HEK293T (cell line): ENCODE results near the gene ME3.

Experiments
- CTCF ChIA-PET: fragments of 350-600 bp; formaldehyde crosslinking; extraction: SDS; loops from one replicate; lab custom pipeline; 2021; ENCODE audit warnings: antibody characterized with exemption, inconsistent platforms; lab: Yijun Ruan, JAX
- POLR2A ChIA-PET: fragments of 350-600 bp; formaldehyde crosslinking; extraction: SDS; loops from one replicate; lab custom pipeline; 2020; ENCODE audit warnings: antibody characterized with exemption, inconsistent platforms; lab: Yijun Ruan, JAX
- DNase-seq: peaks from one replicate; pipeline ENCODE4 v3.0.0; 2012; ENCODE audit warnings: mixed read lengths; ENCODE audit errors: extremely low spot score
- ARNT ChIP-seq: fragments of 450-650 bp; IDR thresholded peaks from 2 replicates; pipeline ENCODE4 v1.6.1; 2017; ENCODE audit warnings: mild to moderate bottlenecking
- BHLHE40 ChIP-seq: fragments of 450-650 bp; IDR thresholded peaks from 2 replicates; pipeline ENCODE4 v1.6.1; 2016; ENCODE audit warnings: mild to moderate bottlenecking, moderate library complexity, borderline replicate concordance
- CTBP1 ChIP-seq: fragments of 450-650 bp; IDR thresholded peaks from 2 replicates; pipeline ENCODE4 v1.6.1; 2016; ENCODE audit warnings: borderline replicate concordance
- ELF4 ChIP-seq: fragments of 450-650 bp; IDR thresholded peaks from 2 replicates; pipeline ENCODE4 v1.6.1; 2017; ENCODE audit warnings: antibody characterized with exemption
- FOXA1 ChIP-seq: fragments of 450-650 bp; IDR thresholded peaks from 2 replicates; pipeline ENCODE4 v1.6.1; 2016; ENCODE audit warnings: mild to moderate bottlenecking
- FOXK2 ChIP-seq: fragments of 450-650 bp; IDR thresholded peaks from 2 replicates; pipeline ENCODE4 v1.6.1; 2016; ENCODE audit warnings: mild to moderate bottlenecking
- FOXM1 ChIP-seq: fragments of 450-650 bp; IDR thresholded peaks from 2 replicates; pipeline ENCODE4 v1.6.1; 2017; ENCODE audit warnings: mild to moderate bottlenecking, borderline replicate concordance
- HDGF ChIP-seq: fragments of 450-650 bp; IDR thresholded peaks from 2 replicates; pipeline ENCODE4 v1.6.1; 2017; ENCODE audit warnings: antibody characterized with exemption, borderline replicate concordance
- L3MBTL2 ChIP-seq: fragments of 450-650 bp; conservative IDR thresholded peaks from 2 replicates; pipeline ENCODE4 v1.6.1; 2016; ENCODE audit warnings: mild to moderate bottlenecking
- LEF1 ChIP-seq: fragments of 450-650 bp; IDR thresholded peaks from 2 replicates; pipeline ENCODE4 v1.6.1; 2017; ENCODE audit warnings: mild to moderate bottlenecking, borderline replicate concordance
- NFRKB ChIP-seq: fragments of 450-650 bp; IDR thresholded peaks from 2 replicates; pipeline ENCODE4 v1.6.1; 2016; ENCODE audit warnings: mild to moderate bottlenecking, moderate library complexity
- PKNOX1 ChIP-seq: fragments of 450-650 bp; IDR thresholded peaks from 2 replicates; pipeline ENCODE4 v1.6.1; 2016
- SP1 ChIP-seq: fragments of 450-650 bp; IDR thresholded peaks from 2 replicates; pipeline ENCODE4 v1.6.1; 2017
- SUZ12 ChIP-seq: fragments of 450-650 bp; IDR thresholded peaks from 2 replicates; pipeline ENCODE4 v1.6.1; 2016; ENCODE audit warnings: mild to moderate bottlenecking
- TARDBP ChIP-seq: fragments of 450-650 bp; IDR thresholded peaks from 2 replicates; pipeline ENCODE4 v1.6.1; 2016
- ZNF384 ChIP-seq: fragments of 450-650 bp; IDR thresholded peaks from 2 replicates; pipeline ENCODE4 v1.6.1; 2016

ME3 gene

GRCh38 chr11:86706338-86707131, 34.1 kb upstream of the ME3 start:
- CTCF ChIA-PET, result interaction anchor here (0.6 to 1.0 kb wide), 2 partner anchors 8 to 43 kb away, joined by 3 to 8 read pairs; no protein-coding TSS in a partner anchor
- no peak for DNase-seq
- POLR2A ChIA-PET, result interaction anchor here (1.1 to 1.5 kb wide), 2 partner anchors 93 to 95 kb away, joined by 3 to 4 read pairs; partner anchors contain the start of gene PRSS23
- no peak for TF ChIP-seq PKNOX1
- TF ChIP-seq FOXM1, result no peak
- no peak for TF ChIP-seq FOXK2
- no peak for TF ChIP-seq HDGF
- TF ChIP-seq SUZ12, result no peak
- no peak for TF ChIP-seq L3MBTL2
- TF ChIP-seq CTBP1, result no peak
- no peak for TF ChIP-seq TARDBP
- TF ChIP-seq FOXA1, result no peak

- ChIA-PET POLR2A (no interaction called here), CTCF (no interaction called here)
- no peak for DNase-seq
- TF ChIP-seq FOXM1 (no peak), ZNF384 (no peak), FOXA1 (no peak), SUZ12 (no peak), PKNOX1 (no peak), TARDBP (no peak), HDGF (no peak), L3MBTL2 (no peak), BHLHE40 (no peak), SP1 (no peak), FOXK2 (no peak), ELF4 (no peak), CTBP1 (no peak), ARNT (no peak), LEF1 (no peak), NFRKB (no peak)
Measured at GRCh38 chr11:86704710-86705109, 32.3 kb upstream of the ME3 start.

- POLR2A ChIA-PET, result no interaction called here
- TF ChIP-seq LEF1 (no peak), SUZ12 (no peak), NFRKB (no peak), L3MBTL2 (no peak), ZNF384 (no peak), TARDBP (no peak)
- no peak for DNase-seq
- CTCF ChIA-PET, result interaction anchor here (0.6 kb wide), 1 partner anchor 118 kb away, joined by 4 read pairs; no protein-coding TSS in a partner anchor
Measured at GRCh38 chr11:86703987-86704386, 31.6 kb upstream of the ME3 start.

GRCh38 chr11:86702220-86702983, 30.0 kb upstream of the ME3 start:
- no peak for TF ChIP-seq SP1
- TF ChIP-seq TARDBP, result no peak
- TF ChIP-seq FOXK2, result no peak
- no peak for TF ChIP-seq CTBP1
- no peak for TF ChIP-seq L3MBTL2
- no peak for DNase-seq
- CTCF ChIA-PET, result no interaction called here

GRCh38 chr11:86699040-86699791, 26.8 kb upstream of the ME3 start:
- ChIA-PET CTCF (no interaction called here), POLR2A (no interaction called here)
- no peak for DNase-seq
- TF ChIP-seq TARDBP (no peak), FOXK2 (no peak), ELF4 (no peak), SP1 (no peak), PKNOX1 (no peak), ARNT (no peak), HDGF (no peak), FOXM1 (no peak), BHLHE40 (no peak), FOXA1 (no peak), NFRKB (no peak), LEF1 (no peak), ZNF384 (no peak), CTBP1 (no peak), L3MBTL2 (no peak), SUZ12 (no peak)

More at GRCh38 chr11:86702220-86702983, 30.0 kb upstream of the ME3 start:
- POLR2A ChIA-PET, result no interaction called here
